Skin of body (tissue), 2 donors: Measurements from ENCODE around the gene RFTN1. TPM values are rescaled to one million over a fixed set of nuclear protein-coding genes. Genes with fewer than 3 reads are reported as not detected.

Source experiments
- DNase-seq: peaks from one replicate; lab custom pipeline; 2025; lab: John Stamatoyannopoulos, UW
- total RNA-seq: library from RNA; depleted of rRNA; stranded (reverse); fragments of >200 nt; gene quantifications from one replicate; pipeline ENCODE4 v1.2.3, GENCODE V29; 2014

RFTN1 gene
- total RNA-seq, 1 donor from 2014 or later = 25.3 TPM

- no peak for DNase-seq
Measured at GRCh38 chr3:16286161-16286560, 227.3 kb downstream of the RFTN1 start.

- DNase-seq = no peak
Measured at GRCh38 chr3:16284633-16285032, 228.9 kb downstream of the RFTN1 start.

- peak; percentile 86 for DNase-seq
Measured at GRCh38 chr3:16280671-16281070, 232.8 kb downstream of the RFTN1 start.

GRCh38 chr3:16279010-16279801, 234.3 kb downstream of the RFTN1 start:
- peak; percentile 37 for DNase-seq

GRCh38 chr3:16277471-16277870, 236.0 kb downstream of the RFTN1 start:
- DNase-seq = no peak

GRCh38 chr3:16273867-16274266, 239.6 kb downstream of the RFTN1 start:
- no peak for DNase-seq

- no peak for DNase-seq
Measured at GRCh38 chr3:16272588-16272987, 240.9 kb downstream of the RFTN1 start.

- DNase-seq = no peak
Measured at GRCh38 chr3:16270855-16271254, 242.6 kb downstream of the RFTN1 start.

- DNase-seq = no peak
Measured at GRCh38 chr3:16266714-16267113, 246.8 kb downstream of the RFTN1 start.

Other genes with a start within 250 kb of the RFTN1 start
- gene DPH3, start 248.8 kb downstream of the RFTN1 start, total RNA-seq = 9.7 TPM
- gene OXNAD1, start 248.5 kb downstream of the RFTN1 start, total RNA-seq = 16.5 TPM
- not detected for gene DAZL, start 91.7 kb upstream of the RFTN1 start, total RNA-seq